GM21515 (cell line): ENCODE results near the gene SRGAP1.

ENCODE experiments used
- ATAC-seq: cut with Tn5 transposase; IDR thresholded peaks from one replicate; pipeline ENCODE4 v1.9.1; 2021; ENCODE audit not compliant: unreplicated experiment

Gene SRGAP1

DNA sequence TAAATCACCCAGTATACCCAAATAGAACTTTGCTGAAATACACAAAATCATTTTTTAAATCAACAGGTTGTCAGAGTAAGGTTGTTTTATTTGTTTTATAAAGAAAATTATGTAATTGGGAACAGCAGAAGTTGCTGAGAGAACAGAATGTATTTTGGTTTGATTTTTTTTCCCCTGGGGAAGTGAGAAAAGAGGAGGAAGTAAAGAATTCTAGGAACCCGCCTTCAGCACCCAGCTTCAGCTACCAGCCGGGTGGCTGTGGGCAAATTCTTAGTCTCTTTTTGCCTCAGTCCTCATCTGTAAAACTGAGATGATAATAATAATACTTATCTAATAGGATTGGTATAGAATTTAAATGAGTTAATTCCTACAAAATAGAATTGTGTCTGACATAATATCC is 119.4 kb downstream of the SRGAP1 start:
- ATAC-seq, result no peak

DNA sequence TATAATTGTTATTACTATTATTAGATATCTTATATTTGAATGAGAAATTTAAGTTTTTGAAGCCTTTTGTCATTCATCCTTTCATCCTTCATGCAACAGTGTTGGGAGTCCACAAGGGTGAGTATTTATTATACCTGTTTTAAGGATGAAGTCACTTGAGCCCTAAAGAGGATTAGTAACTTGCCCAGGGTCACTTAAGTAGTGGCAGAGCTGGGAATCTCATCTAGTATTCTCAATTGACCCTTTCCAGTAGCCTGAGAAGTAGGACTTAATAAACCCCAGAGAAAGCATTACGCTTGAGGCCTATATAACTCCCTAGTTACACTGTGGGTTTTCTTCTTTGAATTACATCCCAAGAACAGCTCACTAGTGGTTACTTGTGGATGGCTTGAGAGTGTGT is 119.8 kb downstream of the SRGAP1 start:
- no peak for ATAC-seq

DNA sequence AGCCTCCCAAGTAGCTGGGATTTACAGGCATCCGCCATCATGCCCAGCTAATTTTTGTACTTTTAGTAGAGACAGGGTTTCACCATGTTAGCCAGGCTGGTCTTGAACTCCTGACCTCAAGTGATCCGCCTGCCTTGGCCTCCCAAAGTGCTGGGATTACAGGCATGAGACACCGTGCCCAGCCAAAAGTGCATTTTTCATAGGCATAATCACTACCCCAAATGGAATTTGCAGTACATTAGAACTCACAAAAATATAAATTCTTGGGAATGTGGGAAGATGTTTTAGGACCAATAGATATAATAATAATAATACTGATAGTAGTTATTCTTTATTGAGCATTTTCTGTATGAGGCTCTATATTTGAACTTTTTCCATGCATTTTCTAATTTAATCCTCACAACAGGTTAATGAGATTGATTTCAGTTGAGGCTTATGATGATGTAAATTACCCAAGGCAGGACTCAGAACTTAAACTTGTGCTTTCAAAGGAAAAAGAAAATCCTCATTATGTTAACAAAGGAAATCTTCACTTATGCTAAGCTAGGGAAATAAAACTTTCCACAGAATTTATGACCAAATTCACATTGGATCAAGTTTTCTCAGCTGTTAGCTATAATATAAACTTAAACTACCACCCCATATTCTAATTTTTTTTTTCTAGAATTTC is 121.6 kb downstream of the SRGAP1 start:
- no peak for ATAC-seq

DNA sequence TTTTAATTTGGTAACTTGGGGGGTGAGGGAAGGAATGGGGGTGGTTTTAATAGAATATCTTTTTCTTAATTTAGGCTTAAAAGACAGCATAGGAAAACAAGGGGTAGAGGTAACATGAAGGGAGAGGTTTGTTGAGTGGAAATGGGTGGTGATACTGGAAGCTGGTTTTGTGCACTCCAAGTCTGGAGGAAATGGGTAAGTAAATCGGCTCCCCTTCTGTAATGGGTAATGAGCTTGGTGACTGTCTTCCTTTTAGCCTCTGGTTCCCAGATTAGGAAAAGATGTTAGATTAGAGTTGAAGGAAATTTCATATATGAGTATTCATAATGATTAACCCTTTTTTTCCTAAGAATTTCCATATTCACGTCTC is 122.1 kb downstream of the SRGAP1 start:
- ATAC-seq, result no peak

DNA sequence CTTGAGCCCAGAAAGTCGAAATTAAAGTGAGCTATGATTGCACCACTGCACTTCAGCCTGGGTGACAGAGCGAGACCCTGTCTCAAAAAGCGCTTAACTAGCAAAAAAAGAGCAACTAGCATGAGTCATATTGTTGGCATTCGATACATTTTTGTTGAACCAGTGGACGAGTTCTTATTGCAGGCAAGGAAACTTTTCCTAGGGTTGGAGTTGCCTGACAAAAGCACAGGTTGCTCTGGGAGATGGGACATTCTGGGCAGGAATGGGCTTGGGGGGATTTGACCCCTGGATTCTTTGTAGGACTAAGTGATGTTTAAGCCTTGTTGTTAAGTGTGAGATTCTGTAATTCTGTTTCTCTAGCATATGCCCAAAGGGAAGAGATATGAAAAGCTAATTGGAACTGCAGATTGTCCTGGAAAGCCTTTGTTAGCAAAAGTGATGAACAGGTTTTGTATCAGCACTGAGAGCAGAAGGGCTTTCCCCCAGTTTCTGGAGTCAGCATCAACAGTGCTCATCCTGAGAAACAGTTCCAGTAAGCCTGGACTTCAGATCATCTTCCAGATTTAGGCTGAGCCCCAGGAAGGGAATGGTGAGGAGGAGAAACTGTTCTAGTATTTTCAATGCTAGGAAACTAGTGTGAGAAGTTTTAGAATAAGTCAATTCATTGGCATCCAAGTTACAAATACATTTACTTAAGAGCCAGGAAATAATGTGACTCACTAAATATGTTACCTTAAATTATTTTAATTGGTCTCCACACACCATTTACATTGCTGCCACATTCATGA is 123.1 kb downstream of the SRGAP1 start:
- no peak for ATAC-seq

DNA sequence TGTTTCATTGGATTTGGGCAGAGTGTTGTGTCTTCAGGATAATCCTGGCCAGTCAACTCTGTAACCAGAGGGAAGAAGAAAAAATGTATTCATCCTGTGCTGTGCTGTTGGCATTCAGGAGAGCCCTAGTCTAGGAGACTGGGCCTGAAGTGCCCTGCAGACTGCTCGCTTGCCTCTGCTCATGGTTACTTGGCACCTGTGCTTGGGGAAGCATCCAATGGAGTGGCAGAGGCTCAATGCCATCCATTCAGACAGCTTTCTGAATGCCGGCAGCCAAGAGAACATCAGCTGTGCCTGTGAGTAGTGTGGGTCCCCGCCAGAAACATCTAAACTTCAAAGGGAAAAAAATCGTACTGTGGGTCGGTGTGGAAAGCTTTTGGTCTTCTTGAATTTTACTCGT is 124.2 kb downstream of the SRGAP1 start:
- ATAC-seq, result no peak

DNA sequence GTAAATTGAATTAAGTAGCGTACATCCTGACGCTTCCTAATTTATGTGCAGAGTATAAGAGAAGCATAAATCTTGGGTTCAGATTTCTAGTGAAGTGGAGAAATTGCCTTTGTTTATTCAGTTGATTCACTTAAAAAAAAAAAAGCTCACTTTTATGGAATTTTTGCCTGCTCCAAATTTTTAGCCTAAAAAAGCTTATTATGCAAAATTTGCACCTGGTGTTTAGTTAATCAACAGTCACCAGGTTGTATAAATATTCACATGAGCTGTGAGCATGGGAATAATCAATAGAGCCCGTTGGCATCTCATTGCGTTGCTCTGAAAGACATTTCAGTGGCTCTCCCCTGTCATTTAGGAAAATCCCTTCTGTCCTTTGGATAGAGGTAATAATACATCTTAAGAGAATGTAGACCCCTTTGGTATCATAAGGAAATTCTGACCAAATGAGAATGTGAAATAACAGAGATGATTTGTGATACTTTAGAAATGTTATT is 132.4 kb downstream of the SRGAP1 start:
- ATAC-seq, result no peak

DNA sequence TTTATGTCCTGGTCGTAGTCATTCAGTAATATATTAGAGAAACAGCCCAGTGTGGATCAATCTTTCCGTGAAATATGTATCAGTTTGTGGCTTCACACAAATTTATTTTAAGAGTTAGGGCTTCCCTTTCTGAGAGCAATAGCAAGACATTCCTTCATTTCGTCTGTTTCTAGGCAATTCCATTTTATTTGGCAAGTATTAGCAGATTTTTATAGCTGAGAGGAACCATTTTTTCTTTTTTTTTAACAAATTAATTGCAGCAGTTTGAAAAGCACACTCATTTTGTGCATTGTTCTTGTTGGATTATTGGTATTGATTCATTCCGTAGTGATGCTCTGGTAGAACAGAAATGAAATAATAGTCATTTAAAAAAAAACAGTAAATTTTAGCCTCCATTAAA is 132.9 kb downstream of the SRGAP1 start:
- no peak for ATAC-seq

DNA sequence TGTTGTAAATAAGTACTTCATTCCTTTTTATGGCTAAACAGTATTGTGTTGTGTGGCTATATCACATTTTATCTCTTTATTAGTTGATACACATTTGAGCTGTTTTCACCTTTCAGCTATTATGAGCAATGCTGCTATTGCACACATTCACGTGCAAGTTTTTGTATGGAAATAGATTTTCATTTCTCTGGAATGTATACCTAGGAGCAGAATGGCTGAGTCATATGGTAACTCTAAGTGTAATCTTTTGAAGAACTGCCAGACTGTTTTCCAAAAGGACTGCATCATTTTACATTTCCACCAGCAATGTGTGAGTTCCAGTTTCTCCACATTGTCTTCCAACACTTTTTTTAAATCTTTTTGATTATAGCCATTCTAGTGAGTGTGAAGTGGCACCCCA is 134.0 kb downstream of the SRGAP1 start:
- ATAC-seq, result no peak

DNA sequence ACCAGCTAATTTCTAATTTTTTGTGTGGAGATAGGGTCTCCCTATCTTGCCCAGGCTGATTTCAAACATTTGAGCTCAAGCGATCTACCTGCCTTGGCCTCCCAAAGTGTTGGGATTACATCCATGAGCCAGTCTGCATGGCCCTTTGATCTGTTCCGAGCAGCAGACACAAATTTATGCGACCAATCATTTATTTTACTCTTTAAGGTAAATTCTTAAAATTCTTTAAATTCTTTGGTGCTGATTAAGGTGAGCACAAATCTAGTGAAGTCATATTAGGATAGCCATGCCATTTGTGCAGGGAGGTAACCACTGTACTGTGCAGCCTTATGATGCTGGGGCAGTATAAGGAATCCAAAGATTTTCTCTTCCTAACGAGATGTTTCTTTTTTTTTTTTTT is 135.7 kb downstream of the SRGAP1 start:
- no peak for ATAC-seq

DNA sequence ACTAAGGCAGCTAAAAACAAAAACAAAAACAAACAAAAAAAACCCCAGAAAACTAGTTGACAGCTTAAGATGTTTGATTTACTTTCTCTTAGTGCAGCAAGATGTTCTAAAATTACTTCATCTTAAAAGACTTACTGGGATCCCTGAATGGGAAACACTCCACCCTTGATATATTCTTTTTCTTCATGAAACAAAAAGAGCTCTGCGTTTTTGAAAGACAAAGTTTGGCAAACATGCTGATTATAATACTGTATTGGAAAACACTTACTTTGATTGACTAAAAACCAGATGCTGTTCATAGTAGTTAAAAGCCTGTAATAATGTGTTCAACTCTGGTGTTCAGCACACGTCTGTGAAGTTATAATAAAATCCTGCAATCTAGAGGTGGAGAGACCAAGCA is 136.8 kb downstream of the SRGAP1 start:
- no peak for ATAC-seq

DNA sequence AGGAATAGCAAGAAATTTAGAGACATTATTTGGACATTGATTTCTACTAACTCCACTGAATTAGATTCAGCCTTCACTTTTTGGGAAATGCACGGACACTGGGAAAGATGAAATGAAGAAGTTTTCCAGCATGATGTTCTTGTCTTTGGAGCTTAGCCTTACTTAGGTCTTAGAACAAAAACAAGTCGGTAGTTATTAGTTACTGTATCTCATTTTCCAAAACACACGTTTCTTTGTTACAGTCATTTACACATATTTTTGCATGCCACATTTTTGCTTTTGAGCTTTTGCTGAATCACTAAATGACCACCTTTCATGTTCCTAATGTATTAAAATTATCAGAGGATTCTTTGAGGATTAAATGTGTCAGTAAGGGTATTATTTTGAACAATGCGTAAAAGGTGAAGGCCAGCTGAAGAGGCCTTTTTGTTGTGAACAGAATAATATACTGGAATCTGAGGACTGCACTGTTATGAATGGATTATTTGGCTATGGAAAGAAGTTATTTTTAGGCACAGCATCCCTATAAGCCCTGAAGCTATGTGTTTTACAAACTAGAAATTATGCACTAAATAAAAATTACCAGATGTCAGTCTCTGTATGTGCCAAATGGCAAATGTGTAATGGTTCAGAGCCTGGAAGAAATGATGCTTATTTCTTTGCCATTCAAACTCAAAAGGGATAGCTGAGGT is 138.2 kb downstream of the SRGAP1 start:
- ATAC-seq, result no peak

DNA sequence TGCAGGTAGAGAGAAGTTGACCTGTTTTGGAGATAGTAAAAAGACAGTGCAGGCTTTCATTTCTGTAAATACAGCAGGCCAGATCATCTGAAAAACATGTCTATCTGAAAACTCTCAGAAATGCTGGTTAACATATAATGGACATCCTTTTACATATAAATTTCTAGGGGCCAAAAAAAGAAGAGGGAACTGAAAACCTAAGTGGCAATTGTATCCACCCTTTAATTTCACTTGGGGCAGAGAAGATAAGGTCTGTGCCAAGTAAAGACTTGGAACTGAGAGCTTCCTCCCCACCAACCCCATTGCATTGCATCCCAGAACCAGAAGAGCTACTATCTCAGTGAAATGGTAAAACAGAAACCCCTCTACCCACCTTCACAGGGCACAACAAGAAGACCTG is 141.0 kb downstream of the SRGAP1 start:
- ATAC-seq, result no peak

DNA sequence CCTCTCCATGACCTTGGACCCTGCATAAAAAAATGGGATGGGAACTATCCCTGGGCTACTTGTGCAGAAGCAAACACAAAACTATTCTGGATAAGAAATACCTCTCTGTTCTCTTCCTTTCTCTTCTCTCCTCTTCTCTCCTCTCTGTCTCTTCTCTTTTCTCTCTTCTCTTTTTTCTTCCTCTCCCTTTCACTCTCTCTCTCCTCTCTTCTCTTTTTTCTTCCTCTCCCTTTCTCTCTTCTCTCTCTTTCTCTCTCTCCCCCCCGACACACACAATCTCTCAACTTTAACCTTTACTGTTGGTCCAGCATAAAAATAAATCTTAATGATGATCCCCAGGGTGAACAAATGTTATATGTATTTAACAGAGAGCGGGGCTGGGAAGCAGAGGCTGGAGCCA is 141.4 kb downstream of the SRGAP1 start:
- no peak for ATAC-seq

DNA sequence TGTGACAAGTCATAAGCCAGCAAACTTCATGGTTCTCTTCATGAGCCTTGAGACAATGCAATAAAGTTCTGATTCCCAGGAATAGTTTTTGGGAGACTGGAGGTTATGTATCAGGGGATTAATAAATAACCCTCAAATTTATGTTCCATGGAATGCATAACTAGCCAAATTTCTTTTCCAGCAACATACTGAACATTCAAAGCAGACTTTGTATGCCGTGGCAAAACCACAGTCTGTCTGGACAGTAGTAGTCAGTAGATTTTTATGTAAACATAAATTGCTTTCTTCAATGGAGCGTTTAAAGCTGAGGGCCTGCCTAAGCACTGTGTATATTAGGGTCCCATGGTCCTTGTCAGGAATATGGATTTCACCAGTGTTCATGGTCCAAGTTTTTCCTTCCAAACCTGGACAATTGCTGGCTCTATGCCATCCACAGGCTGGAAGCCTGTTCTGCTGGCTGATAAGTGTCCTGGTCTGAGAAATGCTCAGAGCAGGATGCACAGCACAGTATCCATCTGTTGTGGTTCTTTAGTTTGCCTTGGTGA is 144.9 kb downstream of the SRGAP1 start:
- no peak for ATAC-seq

DNA sequence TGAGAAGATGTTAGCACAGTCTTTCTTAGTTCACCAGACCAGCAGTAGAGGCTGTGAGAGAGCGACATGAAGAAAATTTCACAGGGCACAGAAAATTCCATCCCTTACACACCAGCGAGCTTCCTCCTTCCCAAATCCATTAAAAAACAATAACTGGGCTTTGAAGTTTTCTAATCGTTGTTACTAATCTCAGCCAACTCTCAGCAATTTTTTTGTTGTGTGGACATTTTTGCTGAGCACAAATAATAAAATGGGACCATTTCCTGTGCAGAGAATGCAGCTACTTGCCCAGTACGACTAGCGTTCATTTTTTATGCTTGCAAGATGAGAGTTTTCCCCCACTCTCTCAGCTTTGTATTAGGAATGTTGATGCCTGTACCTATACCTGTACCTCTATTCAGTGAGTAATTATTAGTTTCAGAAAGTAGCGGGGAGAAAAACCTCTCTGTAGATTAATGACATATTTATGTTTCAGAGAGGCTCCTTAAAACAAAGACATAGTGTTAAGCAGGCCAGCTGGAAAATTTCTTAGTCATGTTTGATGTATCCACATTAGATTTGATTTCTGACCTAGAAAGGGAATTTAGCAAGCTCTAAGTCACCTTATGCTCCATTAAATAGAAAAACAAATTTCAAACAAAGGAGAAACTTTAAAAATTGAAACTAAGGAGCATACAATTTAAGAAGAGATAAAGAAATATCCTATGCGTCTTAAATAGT is 146.5 kb downstream of the SRGAP1 start:
- ATAC-seq, result no peak

DNA sequence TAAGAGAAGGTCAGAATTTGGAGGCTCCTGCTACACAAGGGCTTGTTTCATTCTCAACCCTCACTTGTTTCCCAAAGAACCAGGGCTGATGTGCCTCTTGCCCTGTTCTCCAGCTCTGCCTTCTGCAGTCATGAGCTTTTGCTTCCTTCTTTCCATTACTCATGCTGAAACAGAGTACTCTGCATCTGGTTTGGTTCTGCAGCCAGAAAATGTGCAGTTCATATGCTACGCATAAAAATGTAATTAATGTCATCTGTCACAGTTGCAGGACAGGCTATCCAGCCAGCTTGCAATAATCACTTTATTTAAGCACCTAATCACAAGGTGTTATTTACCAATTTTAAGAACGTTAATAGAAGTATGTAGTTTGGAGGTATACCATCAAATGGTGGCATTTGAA is 150.2 kb downstream of the SRGAP1 start:
- ATAC-seq, result no peak

DNA sequence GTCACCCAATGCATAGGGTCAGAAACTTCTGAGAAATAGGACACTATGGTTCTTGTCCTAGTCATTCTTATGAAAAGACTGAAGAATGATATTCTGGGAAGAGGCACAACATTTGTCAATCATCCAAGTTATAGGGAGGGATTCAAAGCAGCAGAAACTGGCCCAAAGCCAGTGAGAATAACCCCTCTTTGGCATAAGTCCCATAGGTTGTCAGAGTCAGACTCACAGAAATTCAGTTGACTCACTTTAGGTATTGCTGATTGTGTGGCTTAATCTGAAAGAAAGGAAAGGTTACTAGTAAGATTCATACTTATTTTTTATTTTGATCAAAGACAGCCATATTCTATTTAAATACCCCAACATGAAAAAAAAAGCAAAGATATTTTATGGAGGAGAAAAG is 151.0 kb downstream of the SRGAP1 start:
- ATAC-seq, result no peak

DNA sequence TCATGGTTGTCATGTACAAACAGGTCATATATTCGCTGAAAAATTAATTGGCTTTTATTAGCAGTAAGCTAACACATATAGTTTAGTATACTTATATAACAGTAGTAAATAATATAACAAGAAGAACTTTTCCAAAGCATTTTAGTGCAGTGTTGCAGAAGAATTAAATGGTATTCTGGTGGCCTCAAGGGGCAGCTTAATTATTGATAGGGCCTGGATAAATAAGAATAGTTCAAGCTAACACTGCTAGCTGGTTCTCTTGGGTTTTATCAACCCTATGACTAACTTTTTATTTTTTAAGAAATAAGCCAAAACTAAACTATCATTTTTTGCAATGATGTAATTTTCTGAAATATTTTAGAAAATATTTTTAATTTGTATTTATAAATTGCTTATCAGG is 152.1 kb downstream of the SRGAP1 start:
- ATAC-seq, result no peak

DNA sequence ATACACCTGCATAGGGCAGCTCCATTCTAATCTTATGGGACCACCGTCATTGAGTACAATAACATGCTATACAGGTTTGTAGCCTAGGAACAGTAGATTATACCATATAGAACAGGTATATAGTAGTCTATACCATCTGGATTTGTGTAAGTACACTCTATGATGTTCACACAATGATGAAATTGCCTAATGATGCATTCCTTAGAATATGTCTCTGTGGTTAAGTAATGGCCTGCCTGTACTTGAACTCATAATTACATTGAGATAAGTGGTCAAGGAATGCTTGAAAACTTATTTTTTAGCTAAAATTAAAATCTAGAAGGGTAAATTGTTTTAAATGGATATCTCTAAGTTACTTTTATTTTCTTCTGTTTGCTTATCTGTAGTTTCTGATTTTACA is 152.7 kb downstream of the SRGAP1 start:
- no peak for ATAC-seq

DNA sequence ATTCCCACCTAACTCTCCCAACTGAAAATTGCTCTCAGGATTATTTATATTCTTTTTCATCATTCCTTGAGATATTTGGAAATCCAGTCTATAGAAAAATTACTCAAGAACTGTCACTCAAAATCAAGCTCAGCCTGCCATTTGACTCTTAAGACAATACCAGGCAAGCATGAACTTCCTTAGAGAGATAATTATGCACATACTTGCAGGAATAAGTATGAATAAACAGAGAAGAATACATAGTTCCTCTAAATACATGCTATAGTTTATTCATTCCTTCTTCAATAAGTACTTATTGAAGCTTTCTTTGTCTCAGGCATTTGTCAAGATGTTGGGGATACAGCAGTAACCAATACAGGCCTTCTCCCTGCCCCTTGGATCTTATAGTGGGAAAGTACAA is 154.1 kb downstream of the SRGAP1 start:
- no peak for ATAC-seq
